Upper lobe of right lung (tissue), 1 donor: ENCODE measurements around the gene CCSER2. TPM values are rescaled to one million over a fixed set of nuclear protein-coding genes. Genes with fewer than 3 reads are reported as not detected.

Experiments
- ATAC-seq: fragments of 200-7000 bp; cut with Tn5 transposase; one replicate; pipeline ENCODE4 v1.9.1; 2020; ENCODE audit warnings: mild to moderate bottlenecking, moderate library complexity
- DNase-seq: peaks from one replicate; pipeline ENCODE4 v3.0.0-alpha.2; 2020
- H3K27ac ChIP-seq: fragments of 200-600 bp; one replicate; pipeline ENCODE4 v1.8.0; 2022
- H3K27me3 ChIP-seq: fragments of 200-600 bp; one replicate; pipeline ENCODE4 v1.8.0; 2022; ENCODE audit warnings: mild to moderate bottlenecking
- H3K36me3 ChIP-seq: fragments of 200-600 bp; one replicate; pipeline ENCODE4 v1.8.0; 2022
- H3K4me1 ChIP-seq: fragments of 200-600 bp; one replicate; pipeline ENCODE4 v1.8.0; 2022
- H3K4me3 ChIP-seq: fragments of 200-600 bp; one replicate; pipeline ENCODE4 v1.8.0; 2022; ENCODE audit warnings: mild to moderate bottlenecking
- H3K9me3 ChIP-seq: fragments of 200-600 bp; one replicate; pipeline ENCODE4 v1.8.0; 2022
- intact Hi-C: fragments of 100-400 bp; cut with DNase I; formaldehyde crosslinking; loops from one replicate; pipeline ENCODE4 v1.11.0; 2022
- total RNA-seq: library from RNA; stranded (reverse); fragmentation: NEBNext Ultra II Directional; extraction: Animal tissue kit (Norgen Biotek cat#: 25700); gene quantifications from one replicate; pipeline ENCODE4 v1.2.1, GENCODE V29; 2021
- TF ChIP-seq, protein P1 (sequence below): fragments of 200-600 bp; IDR thresholded peaks from one replicate; pipeline ENCODE4 v1.8.0; 2022; ENCODE audit warnings: antibody characterized with exemption
- donor health status: DM: no; HTN: yes; CAD: no; lungs with severe emphysema.

The CCSER2 gene
- total RNA-seq, 1 donor from 2014 or later: 74.4 TPM

GRCh38 chr10:84368828-84369227 lies 40.4 kb downstream of the CCSER2 start:
- TF ChIP-seq, protein P1, sequence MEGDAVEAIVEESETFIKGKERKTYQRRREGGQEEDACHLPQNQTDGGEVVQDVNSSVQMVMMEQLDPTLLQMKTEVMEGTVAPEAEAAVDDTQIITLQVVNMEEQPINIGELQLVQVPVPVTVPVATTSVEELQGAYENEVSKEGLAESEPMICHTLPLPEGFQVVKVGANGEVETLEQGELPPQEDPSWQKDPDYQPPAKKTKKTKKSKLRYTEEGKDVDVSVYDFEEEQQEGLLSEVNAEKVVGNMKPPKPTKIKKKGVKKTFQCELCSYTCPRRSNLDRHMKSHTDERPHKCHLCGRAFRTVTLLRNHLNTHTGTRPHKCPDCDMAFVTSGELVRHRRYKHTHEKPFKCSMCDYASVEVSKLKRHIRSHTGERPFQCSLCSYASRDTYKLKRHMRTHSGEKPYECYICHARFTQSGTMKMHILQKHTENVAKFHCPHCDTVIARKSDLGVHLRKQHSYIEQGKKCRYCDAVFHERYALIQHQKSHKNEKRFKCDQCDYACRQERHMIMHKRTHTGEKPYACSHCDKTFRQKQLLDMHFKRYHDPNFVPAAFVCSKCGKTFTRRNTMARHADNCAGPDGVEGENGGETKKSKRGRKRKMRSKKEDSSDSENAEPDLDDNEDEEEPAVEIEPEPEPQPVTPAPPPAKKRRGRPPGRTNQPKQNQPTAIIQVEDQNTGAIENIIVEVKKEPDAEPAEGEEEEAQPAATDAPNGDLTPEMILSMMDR: no peak
- H3K36me3 ChIP-seq: peaks cover 27% of the 10 kb centered on the region
- intact Hi-C loops: loop anchor here (10.0 kb wide), 1 partner anchor 104 kb away; no protein-coding TSS in a partner anchor

DNA sequence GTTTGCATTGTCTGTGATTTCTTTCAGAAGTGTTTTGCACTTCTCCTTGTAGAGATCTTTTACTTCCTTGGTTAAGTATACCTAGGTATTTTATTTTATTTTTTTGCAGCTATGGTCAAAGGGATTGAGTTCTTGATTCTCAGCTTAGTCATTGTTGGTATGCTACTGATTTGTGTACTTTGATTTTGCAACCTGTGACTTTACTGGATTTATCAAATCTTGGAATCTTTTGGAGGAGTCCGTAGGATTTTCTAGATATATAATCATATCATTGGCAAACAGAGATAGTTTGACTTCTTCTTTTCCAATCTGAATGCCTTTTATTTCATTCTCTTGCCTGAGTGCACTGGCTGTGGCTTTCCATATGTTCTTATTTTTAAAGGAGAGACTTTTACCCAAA lies 41.9 kb downstream of the CCSER2 start:
- ATAC-seq (no peak), DNase-seq (no peak)
- TF ChIP-seq, protein P1: no peak
- Histone ChIP-seq H3K4me3 (no peak overlapping the region), H3K27ac (no peak overlapping the region), H3K36me3 (peaks cover 37% of the 10 kb centered on the region), H3K9me3 (no peaks in the 10 kb centered on the region), H3K4me1 (peaks cover 6% of the 10 kb centered on the region), H3K27me3 (no peaks in the 10 kb centered on the region)
- intact Hi-C loops: loop anchor here (10.0 kb wide), 1 partner anchor 165 kb away; no protein-coding TSS in a partner anchor

More at GRCh38 chr10:84368828-84369227, 40.4 kb downstream of the CCSER2 start:
- Histone ChIP-seq H3K9me3 (no peaks in the 10 kb centered on the region), H3K27me3 (no peaks in the 10 kb centered on the region), H3K4me3 (no peak overlapping the region), H3K27ac (no peak overlapping the region), H3K4me1 (peaks cover 12% of the 10 kb centered on the region)
- no peak for ATAC-seq
- DNase-seq: no peak

GRCh38 chr10:84371944-84372343 lies 43.6 kb downstream of the CCSER2 start:
- Histone ChIP-seq H3K9me3 (no peaks in the 10 kb centered on the region), H3K27me3 (no peaks in the 10 kb centered on the region), H3K36me3 (peaks cover 37% of the 10 kb centered on the region), H3K27ac (no peak overlapping the region), H3K4me1 (no peaks in the 10 kb centered on the region), H3K4me3 (no peak overlapping the region)
- TF ChIP-seq, protein P1: no peak
- intact Hi-C loops: loop anchor here (10.0 kb wide), 1 partner anchor 163 kb away; no protein-coding TSS in a partner anchor
- ATAC-seq (no peak), DNase-seq (no peak)

DNA sequence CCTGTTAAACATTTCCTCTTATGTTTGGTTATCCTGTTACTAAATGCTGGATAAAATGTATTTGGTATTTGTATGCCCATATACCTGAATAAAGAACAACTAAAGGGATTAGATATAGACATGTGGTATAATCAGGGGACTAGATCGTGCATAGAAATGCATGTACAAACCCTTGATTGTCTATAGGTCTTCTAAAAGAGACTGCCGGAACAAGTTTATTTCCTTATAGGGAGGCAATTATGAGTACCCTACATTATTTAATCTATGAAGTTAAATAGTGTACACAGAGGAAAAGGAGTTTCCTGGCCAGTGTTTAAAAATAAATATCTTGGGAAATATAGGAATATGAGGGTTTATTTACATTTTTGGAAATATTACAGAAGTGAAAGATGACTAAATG lies 44.6 kb downstream of the CCSER2 start:
- Histone ChIP-seq H3K36me3 (peaks cover 37% of the 10 kb centered on the region), H3K27me3 (no peaks in the 10 kb centered on the region), H3K27ac (no peak overlapping the region), H3K4me1 (no peaks in the 10 kb centered on the region), H3K9me3 (no peaks in the 10 kb centered on the region), H3K4me3 (no peak overlapping the region)
- TF ChIP-seq, protein P1: no peak
- DNase-seq (no peak), ATAC-seq (no peak)
- intact Hi-C loops: loop anchor here (10.0 kb wide), 1 partner anchor 162 kb away; no protein-coding TSS in a partner anchor

- Histone ChIP-seq H3K27ac (no peak overlapping the region), H3K9me3 (no peaks in the 10 kb centered on the region), H3K36me3 (peaks cover 37% of the 10 kb centered on the region), H3K4me3 (no peak overlapping the region), H3K27me3 (no peaks in the 10 kb centered on the region), H3K4me1 (no peaks in the 10 kb centered on the region)
- intact Hi-C loops: loop anchor here (10.0 kb wide), 1 partner anchor 160 kb away; no protein-coding TSS in a partner anchor
- no peak for ATAC-seq
- TF ChIP-seq, protein P1: no peak
- no peak for DNase-seq
Observed at GRCh38 chr10:84374455-84374854, 46.1 kb downstream of the CCSER2 start.

- TF ChIP-seq, protein P1: peak; percentile 64
- Histone ChIP-seq H3K27me3 (no peaks in the 10 kb centered on the region), H3K9me3 (no peaks in the 10 kb centered on the region), H3K27ac (no peak overlapping the region), H3K4me3 (no peak overlapping the region), H3K36me3 (peaks cover 39% of the 10 kb centered on the region), H3K4me1 (no peaks in the 10 kb centered on the region)
- intact Hi-C loops: loop anchor here (10.0 kb wide), 1 partner anchor 160 kb away; no protein-coding TSS in a partner anchor
- ATAC-seq: peak; percentile 72
- no peak for DNase-seq
Observed at GRCh38 chr10:84375011-84375410, 46.6 kb downstream of the CCSER2 start.
